Endometrial microvascular endothelial cells (primary cell): Measurements from ENCODE around the gene PLPP7. TPM values are rescaled to one million over a fixed set of nuclear protein-coding genes. Genes with fewer than 3 reads are reported as not detected.
"Not testable (repeated sequence)": the region's sequence is repeated elsewhere in the genome, so short reads cannot be mapped to it uniquely, and the experiment has no call there.

ENCODE experiments used
- in situ Hi-C: cut with HindIII; loops from 2 replicates; pipeline ENCODE4 v1.10.0; 2017; ENCODE audit warnings: low sequenced_read_pairs, low pct_unique_long_range_greater_than_20kb; ENCODE audit errors: inconsistent ontology term
- total RNA-seq: library from RNA; depleted of rRNA; stranded (reverse); fragments of >200 nt; gene quantifications from one replicate; pipeline ENCODE4 v1.2.3, GENCODE V29; 2015; ENCODE audit errors: inconsistent ontology term

The PLPP7 gene
- 7.5 TPM for total RNA-seq

GRCh38 chr9:131289301-131290035 lies at the start of gene PLPP7:
Gene PLPP7, plus strand, starts transcription at chr9:131289723. Its CDS starts 275 bp downstream, at chr9:131289998.
- in situ Hi-C loops, result no loop called here

GRCh38 chr9:131240047-131240921 lies 49.2 kb upstream of the PLPP7 start:
- in situ Hi-C loops, result no loop called here

GRCh38 chr9:131244331-131244730 lies 45.2 kb upstream of the PLPP7 start:
- in situ Hi-C loops, result not testable (repeated sequence)

- in situ Hi-C loops, result no loop called here
These were observed 42.9 kb upstream of the PLPP7 start for GRCh38 chr9:131246618-131247017.

GRCh38 chr9:131252120-131252519 lies 37.4 kb upstream of the PLPP7 start:
- in situ Hi-C loops, result no loop called here

- in situ Hi-C loops, result no loop called here
These were observed 35.5 kb upstream of the PLPP7 start for GRCh38 chr9:131253891-131254491.

- in situ Hi-C loops, result no loop called here
These were observed 34.9 kb upstream of the PLPP7 start for GRCh38 chr9:131254626-131255025.

GRCh38 chr9:131255676-131256197 lies 33.8 kb upstream of the PLPP7 start:
- in situ Hi-C loops, result no loop called here

GRCh38 chr9:131257266-131258025 lies 32.1 kb upstream of the PLPP7 start:
- in situ Hi-C loops, result no loop called here

- in situ Hi-C loops, result no loop called here
These were observed 31.3 kb upstream of the PLPP7 start for GRCh38 chr9:131258186-131258585.

- in situ Hi-C loops, result no loop called here
These were observed 30.7 kb upstream of the PLPP7 start for GRCh38 chr9:131258698-131259431.

- in situ Hi-C loops, result no loop called here
These were observed 30.1 kb upstream of the PLPP7 start for GRCh38 chr9:131259432-131259898.

GRCh38 chr9:131259916-131260597 lies 29.5 kb upstream of the PLPP7 start:
- in situ Hi-C loops, result no loop called here

GRCh38 chr9:131260751-131261452 lies 28.6 kb upstream of the PLPP7 start:
- in situ Hi-C loops, result no loop called here

- in situ Hi-C loops, result no loop called here
These were observed 27.0 kb upstream of the PLPP7 start for GRCh38 chr9:131262327-131263032.

- in situ Hi-C loops, result not testable (repeated sequence)
These were observed 26.5 kb upstream of the PLPP7 start for GRCh38 chr9:131263033-131263343.
